Measurements from ENCODE around the gene HOXB1. TPM values are rescaled to one million over a fixed set of nuclear protein-coding genes. Genes with fewer than 3 reads are reported as not detected.

Gene HOXB1
- total and polyA plus RNA-seq, 2 of the 8 experiments (the other 6 are each of a cell fraction or from before 2014, with no cell fraction given), result not detected

DNA sequence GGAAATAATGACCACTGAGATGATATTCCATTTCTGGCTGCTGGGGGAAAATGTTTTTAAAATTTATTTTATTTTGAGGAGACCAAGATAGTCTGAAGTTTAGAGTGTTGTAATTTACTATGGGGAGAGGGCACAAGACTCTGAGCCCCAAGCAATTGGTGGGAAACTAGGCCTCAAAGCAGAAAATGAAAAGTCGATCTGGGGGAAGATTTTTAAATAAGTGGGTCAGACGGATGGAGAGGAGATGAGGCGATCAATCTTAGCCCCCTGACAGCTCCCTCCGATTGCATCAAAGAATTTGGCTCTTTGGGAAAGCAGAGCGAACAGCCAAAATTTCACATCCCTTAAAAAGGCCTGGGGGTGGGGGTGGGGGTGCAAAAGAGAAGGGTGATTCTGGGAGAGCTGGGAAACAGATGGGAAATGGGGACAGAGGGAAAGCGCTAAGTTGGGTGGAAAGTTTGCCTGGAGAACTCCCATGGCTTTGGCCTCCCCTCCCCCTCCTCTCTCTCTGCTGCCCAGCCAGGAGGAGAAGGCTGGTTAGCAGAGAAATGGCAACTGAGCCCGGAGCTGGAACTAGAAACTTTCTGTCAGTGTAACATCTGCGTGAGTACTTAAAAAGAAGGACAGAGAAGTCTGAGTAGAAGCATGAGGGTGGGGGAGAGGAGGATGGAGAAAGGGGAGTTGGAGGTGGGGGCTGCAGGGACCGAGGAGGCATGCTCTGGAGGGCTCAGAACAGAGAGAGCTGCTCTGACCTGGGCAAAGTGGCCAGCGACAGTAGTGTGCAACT is 15.5 kb upstream of the HOXB1 start (continued):
- TF ChIP-seq, protein P1, sequence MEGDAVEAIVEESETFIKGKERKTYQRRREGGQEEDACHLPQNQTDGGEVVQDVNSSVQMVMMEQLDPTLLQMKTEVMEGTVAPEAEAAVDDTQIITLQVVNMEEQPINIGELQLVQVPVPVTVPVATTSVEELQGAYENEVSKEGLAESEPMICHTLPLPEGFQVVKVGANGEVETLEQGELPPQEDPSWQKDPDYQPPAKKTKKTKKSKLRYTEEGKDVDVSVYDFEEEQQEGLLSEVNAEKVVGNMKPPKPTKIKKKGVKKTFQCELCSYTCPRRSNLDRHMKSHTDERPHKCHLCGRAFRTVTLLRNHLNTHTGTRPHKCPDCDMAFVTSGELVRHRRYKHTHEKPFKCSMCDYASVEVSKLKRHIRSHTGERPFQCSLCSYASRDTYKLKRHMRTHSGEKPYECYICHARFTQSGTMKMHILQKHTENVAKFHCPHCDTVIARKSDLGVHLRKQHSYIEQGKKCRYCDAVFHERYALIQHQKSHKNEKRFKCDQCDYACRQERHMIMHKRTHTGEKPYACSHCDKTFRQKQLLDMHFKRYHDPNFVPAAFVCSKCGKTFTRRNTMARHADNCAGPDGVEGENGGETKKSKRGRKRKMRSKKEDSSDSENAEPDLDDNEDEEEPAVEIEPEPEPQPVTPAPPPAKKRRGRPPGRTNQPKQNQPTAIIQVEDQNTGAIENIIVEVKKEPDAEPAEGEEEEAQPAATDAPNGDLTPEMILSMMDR (IDR thresholded peaks at IDR 0.05; ENCODE audit: control extremely low read depth in 1 of 3, insufficient read depth in 1 of 3, low read depth in 1 of 3, low read length in 3 of 3), result no peak
- TF ChIP-seq CHD2 (IDR thresholded peaks at IDR 0.05; ENCODE audit: low read length) (no peak), CTBP2 (IDR thresholded peaks at IDR 0.05; ENCODE audit: borderline replicate concordance, insufficient read depth, insufficient read length, low read length) (peak; percentile 69), ZNF274 (IDR thresholded peaks at IDR 0.05; ENCODE audit: borderline replicate concordance, extremely low read depth, low read length) (no peak), CEBPB (IDR thresholded peaks at IDR 0.05; ENCODE audit: low read depth, low read length) (no peak), POLR2A (IDR thresholded peaks at IDR 0.05; ENCODE audit: control extremely low read depth in 1 of 2, low read depth in 2 of 2, low read length in 2 of 2) (no peak), JUND (IDR thresholded peaks at IDR 0.05; ENCODE audit: low read length) (no peak), TAF1 (IDR thresholded peaks at IDR 0.05; ENCODE audit: low read depth, low read length) (no peak), HDAC2 (IDR thresholded peaks at IDR 0.05; ENCODE audit: borderline replicate concordance in 1 of 2, low read depth in 2 of 2, low read length in 2 of 2) (no peak), CBX8 (IDR thresholded peaks at IDR 0.05; ENCODE audit: borderline replicate concordance, low read depth, low read length) (no peak), TAF7 (optimal IDR thresholded peaks at IDR 0.05; ENCODE audit: borderline replicate concordance, low read depth, low read length) (no peak), KDM5A (IDR thresholded peaks at IDR 0.05; ENCODE audit: low read length) (no peak), SUZ12 (IDR thresholded peaks at IDR 0.05; ENCODE audit: low read length) (peak; percentile 62; the same call in 1 of the 2 replicates), TBP (IDR thresholded peaks at IDR 0.05; ENCODE audit: low read depth, low read length) (no peak), POLR2AphosphoS5 (IDR thresholded peaks at IDR 0.05; ENCODE audit: low read depth, low read length) (no peak), PHF8 (conservative IDR thresholded peaks at IDR 0.05; ENCODE audit: low read depth, low read length) (no peak), YY1 (IDR thresholded peaks at IDR 0.05; ENCODE audit: low read depth, low read length) (no peak), SAP30 (IDR thresholded peaks at IDR 0.05; ENCODE audit: insufficient read depth, insufficient replicate concordance, low read length) (no peak), SRF (IDR thresholded peaks at IDR 0.05; ENCODE audit: low read depth, low read length) (no peak)
